T-cell (primary cell): Measurements from ENCODE around the gene TRMT1. TPM values are rescaled to one million over a fixed set of nuclear protein-coding genes. Genes with fewer than 3 reads are reported as not detected.

Source experiments
- ATAC-seq, 4 experiments: fragments of 200-7000 bp in 3 of 4; fragments of 150-1000 bp in 1 of 4; cut with Tn5 transposase; replicated peaks in 1 of 4; 1 replicate in 3 of 4; 2 replicates in 1 of 4; pipeline ENCODE4 v1.10.0; 2021; ENCODE audit warnings: moderate library complexity in 3 of 4, mild to moderate bottlenecking in 2 of 4, moderate number of reproducible peaks in 1 of 4
- CTCF ChIA-PET, 2 donors: fragments of 300-600 bp; sonication (Branson Sonifier 250); formaldehyde crosslinking; loops; one replicate each; lab custom pipeline; 2022; ENCODE audit warnings: antibody characterized with exemption in 2 of 2; lab: Charles Lee
- POLR2A ChIA-PET, 2 donors: fragments of 300-600 bp; sonication (Branson Sonifier 250); formaldehyde crosslinking; loops; one replicate each; lab custom pipeline; 2022; ENCODE audit warnings: antibody characterized with exemption in 2 of 2; lab: Charles Lee
- DNase-seq, 35 experiments: peaks; one replicate each; pipeline versions ENCODE4 v3.0.0 to v3.0.0-alpha.2; 2013 to 2023
- H3K27ac ChIP-seq: one replicate; pipeline ENCODE4 v1.5.1; 2013; ENCODE audit warnings: low read length
- H3K27me3 ChIP-seq, 2 experiments: replicated peaks in 1 of 2; 1 replicate in 1 of 2; 2 replicates in 1 of 2; pipeline versions ENCODE4 v1.6.1 to v1.7.0; 2013; ENCODE audit warnings: low read length in 1 of 2, mixed read lengths in 1 of 2; ENCODE audit not compliant: control insufficient read depth in 2 of 2, insufficient read depth in 2 of 2; ENCODE audit errors: extremely low read depth in 1 of 2
- H3K36me3 ChIP-seq, 2 donors: 1 replicate in 1 of 2; 2 replicates in 1 of 2; pipeline versions ENCODE4 v1.6.1 to v1.7.0; 2013; ENCODE audit warnings: low read length in 1 of 2; ENCODE audit not compliant: control insufficient read depth in 2 of 2, insufficient read depth in 1 of 2; ENCODE audit errors: extremely low read depth in 1 of 2
- H3K4me1 ChIP-seq, 2 experiments: 1 replicate in 1 of 2; 2 replicates in 1 of 2; pipeline versions ENCODE4 v1.6.1 to v1.7.0; 2013; ENCODE audit warnings: low read length in 2 of 2, mixed read lengths in 1 of 2; ENCODE audit not compliant: insufficient read depth in 2 of 2, control insufficient read depth in 1 of 2; ENCODE audit errors: extremely low read depth in 1 of 2
- H3K4me3 ChIP-seq, 2 donors: 1 replicate in 1 of 2; 2 replicates in 1 of 2; pipeline versions ENCODE4 v1.5.1 to v1.7.0; 2013; ENCODE audit warnings: mild to moderate bottlenecking in 2 of 2, low read length in 1 of 2, moderate library complexity in 1 of 2; ENCODE audit not compliant: control insufficient read depth in 1 of 2; ENCODE audit errors: extremely low read depth in 1 of 2
- H3K9me3 ChIP-seq: 2 replicates; pipeline ENCODE4 v1.7.0; 2013
- H3K27ac Mint-ChIP-seq, 2 donors: one replicate each; pipeline ENCODE4 v1.8.0; 2020 to 2021; ENCODE audit warnings: mild to moderate bottlenecking in 2 of 2, mixed read lengths in 2 of 2
- H3K27me3 Mint-ChIP-seq, 2 donors: one replicate each; pipeline ENCODE4 v1.8.0; 2021 to 2022; ENCODE audit warnings: mixed read lengths in 2 of 2
- H3K36me3 Mint-ChIP-seq: one replicate; pipeline ENCODE4 v1.8.0; 2021; ENCODE audit warnings: mixed read lengths
- H3K4me1 Mint-ChIP-seq, 3 donors: one replicate each; pipeline ENCODE4 v1.8.0; 2020 to 2022; ENCODE audit warnings: mixed read lengths in 3 of 3, mild to moderate bottlenecking in 1 of 3
- H3K4me3 Mint-ChIP-seq, 3 donors: one replicate each; pipeline ENCODE4 v1.8.0; 2020 to 2022; ENCODE audit warnings: mild to moderate bottlenecking in 3 of 3, mixed read lengths in 3 of 3, moderate library complexity in 3 of 3
- H3K9me3 Mint-ChIP-seq, 3 donors: one replicate each; pipeline ENCODE4 v1.8.0; 2020 to 2022; ENCODE audit warnings: mixed read lengths in 3 of 3
- WGBS: methylation state at CpG from one replicate; pipeline ENCODE4 v1.1.5; 2013; ENCODE audit warnings: missing lambda C conversion rate; ENCODE audit not compliant: insufficient coverage; 5-methylcytosine and 5-hydroxymethylcytosine counted together
- total RNA-seq, 35 experiments: library from RNA in 6 of 35; stranded (reverse) in 6 of 35; fragments of 120-200 nt in 1 of 35; gene quantifications; one replicate each; pipeline versions ENCODE4 v1.2.1 to v1.2.4 and lab custom pipeline; 2013 to 2026

Gene TRMT1
- total RNA-seq, 5 donors from 2014 or later (not counting 1 experiment from before 2014, with no cell fraction given), result 68.9 to 121 (median 95.6) TPM

DNA sequence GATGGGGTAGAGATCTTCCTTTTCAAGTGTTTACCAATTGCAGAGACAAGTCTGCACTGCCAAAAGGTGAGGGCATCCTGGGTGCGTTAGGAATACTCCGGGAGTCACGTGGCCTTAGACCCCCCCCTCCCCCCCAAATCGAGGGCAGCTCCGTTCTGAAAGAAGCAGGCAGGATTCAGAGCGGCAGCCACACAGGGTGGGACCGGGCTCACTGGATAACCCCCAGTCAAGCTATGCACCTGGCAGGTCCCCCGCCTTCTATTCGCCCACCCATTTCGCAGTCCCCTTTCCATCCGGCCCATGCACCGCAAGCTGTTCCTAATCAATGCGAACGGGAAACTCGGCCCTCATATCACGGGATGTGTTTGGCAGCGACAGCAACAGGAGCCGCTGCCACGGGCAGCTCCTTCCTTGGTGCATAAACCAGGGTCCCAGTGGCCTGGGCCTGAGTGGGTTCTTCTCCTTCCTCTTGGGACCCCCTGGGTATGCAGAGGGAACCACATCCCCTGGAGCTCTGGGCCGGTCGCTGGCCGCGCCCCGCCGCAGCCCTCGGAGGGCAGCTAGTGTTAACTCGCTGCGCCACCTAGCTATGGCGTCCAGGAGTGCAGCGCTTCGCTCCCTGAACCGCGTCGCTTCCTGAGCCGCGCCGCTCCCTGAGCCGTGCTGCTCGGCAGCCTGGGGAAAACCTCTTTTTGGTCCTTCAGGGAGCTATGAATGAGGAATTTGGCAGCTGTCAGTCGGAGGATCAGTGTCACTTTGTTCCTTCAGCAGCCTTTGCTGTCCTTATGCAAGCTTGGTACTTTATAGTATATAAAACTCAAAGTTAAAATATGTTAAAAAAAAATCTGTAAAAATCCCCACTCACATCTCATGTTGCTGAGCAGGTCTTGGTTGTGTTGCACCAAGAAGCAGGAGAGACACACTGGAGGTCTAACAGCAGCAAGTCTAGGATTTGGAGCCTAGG, 55.3 kb downstream of the TRMT1 start:
- Histone ChIP-seq H3K4me1 (peaks cover 0 to 19% of the 10 kb centered on the region in 2 experiments), H3K36me3 (no peaks in the 10 kb centered on the region), H3K27me3 (peaks cover 5 to 71% of the 10 kb centered on the region in 2 experiments), H3K4me3 (peak overlapping the region; percentile 53 to 82), H3K9me3 (no peaks in the 10 kb centered on the region), H3K27ac (no peak overlapping the region)
- Mint-ChIP-seq H3K4me3 (peak overlapping the region; percentile 71 to 81 (median 72)), H3K27ac (no peak overlapping the region), H3K36me3 (no peaks in the 10 kb centered on the region), H3K4me1 (peaks cover 0 to 9% (median 9%) of the 10 kb centered on the region in 3 donors), H3K9me3 (no peaks in the 10 kb centered on the region), H3K27me3 (peaks cover 10 to 23% of the 10 kb centered on the region in 2 donors)
- WGBS, result under 1% methylated on average over 30 of the region's 40 CpGs
- ChIA-PET CTCF (interaction anchor here (0.6 to 2.6 kb wide), 27 partner anchors 8 to 237 kb away, joined by 3 to 32 read pairs (median 5); no protein-coding TSS in a partner anchor), POLR2A (interaction anchor here (0.5 to 0.6 kb wide), 3 partner anchors 85 to 1464 kb away, joined by 3 to 9 read pairs (median 4); no protein-coding TSS in a partner anchor)
- ATAC-seq (peak; percentile 94 to 98 (median 96)), DNase-seq (peak; percentile 23 to 87 (median 67))

DNA sequence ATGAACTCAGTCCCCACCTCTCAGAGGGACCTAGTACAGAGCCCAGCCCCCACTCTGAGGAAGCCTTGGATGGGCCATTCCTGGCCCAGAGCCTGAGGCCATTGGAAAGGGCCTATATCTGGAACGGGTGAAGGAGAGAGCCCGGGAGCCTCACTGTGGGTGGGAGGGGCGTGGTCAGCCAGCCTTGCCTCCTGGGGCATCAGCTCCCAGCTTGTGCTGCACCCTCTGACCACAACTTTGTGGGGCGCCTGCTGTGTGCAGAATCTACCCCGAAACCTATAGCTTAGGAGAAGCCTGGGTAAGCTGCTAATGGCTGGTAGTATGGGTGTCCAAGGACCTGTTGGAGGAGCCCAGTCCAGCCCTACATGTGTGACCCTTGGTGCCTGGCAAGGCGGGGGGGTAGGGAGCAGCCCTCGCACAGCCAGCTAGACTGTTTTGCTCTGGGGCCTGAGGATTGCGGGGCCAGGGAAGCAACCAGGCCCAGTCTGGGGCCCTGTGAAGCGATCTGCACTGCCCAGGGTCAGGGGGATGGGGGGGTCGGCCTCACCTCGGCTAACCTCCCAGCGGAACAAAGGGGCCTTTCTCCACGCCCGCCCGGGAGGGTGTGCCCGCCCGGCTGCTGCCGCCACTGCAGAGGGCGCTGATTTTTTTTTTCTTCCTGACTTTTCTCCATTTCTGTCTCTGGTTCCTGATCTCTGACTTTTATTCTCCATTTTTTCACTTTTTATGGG, 56.1 kb downstream of the TRMT1 start:
- no peak for DNase-seq
- 61% methylated on average over 9 of the region's 19 CpGs for WGBS
- H3K27ac ChIP-seq, result no peak overlapping the region
- ChIA-PET CTCF (interaction anchor here (0.6 to 2.6 kb wide), 18 partner anchors 12 to 141 kb away, joined by 3 to 32 read pairs (median 6); partner anchors contain the start of gene SYCE2 (in 1 of the 2)), POLR2A (no interaction called here)
- Mint-ChIP-seq H3K36me3 (no peaks in the 10 kb centered on the region), H3K4me3 (peak overlapping the region; percentile 71 to 81 (median 72)), H3K27me3 (peaks cover 10 to 23% of the 10 kb centered on the region in 2 donors), H3K9me3 (no peaks in the 10 kb centered on the region), H3K4me1 (peaks cover 0 to 9% (median 9%) of the 10 kb centered on the region in 3 donors), H3K27ac (no peak overlapping the region)
- no peak overlapping the region for H3K4me3 ChIP-seq
- H3K27me3 ChIP-seq, result peaks cover 5 to 73% of the 10 kb centered on the region in 2 experiments
- H3K9me3 ChIP-seq, result no peaks in the 10 kb centered on the region
- H3K36me3 ChIP-seq, result no peaks in the 10 kb centered on the region
- peaks cover 0 to 19% of the 10 kb centered on the region in 2 experiments for H3K4me1 ChIP-seq
- no peak for ATAC-seq

DNA sequence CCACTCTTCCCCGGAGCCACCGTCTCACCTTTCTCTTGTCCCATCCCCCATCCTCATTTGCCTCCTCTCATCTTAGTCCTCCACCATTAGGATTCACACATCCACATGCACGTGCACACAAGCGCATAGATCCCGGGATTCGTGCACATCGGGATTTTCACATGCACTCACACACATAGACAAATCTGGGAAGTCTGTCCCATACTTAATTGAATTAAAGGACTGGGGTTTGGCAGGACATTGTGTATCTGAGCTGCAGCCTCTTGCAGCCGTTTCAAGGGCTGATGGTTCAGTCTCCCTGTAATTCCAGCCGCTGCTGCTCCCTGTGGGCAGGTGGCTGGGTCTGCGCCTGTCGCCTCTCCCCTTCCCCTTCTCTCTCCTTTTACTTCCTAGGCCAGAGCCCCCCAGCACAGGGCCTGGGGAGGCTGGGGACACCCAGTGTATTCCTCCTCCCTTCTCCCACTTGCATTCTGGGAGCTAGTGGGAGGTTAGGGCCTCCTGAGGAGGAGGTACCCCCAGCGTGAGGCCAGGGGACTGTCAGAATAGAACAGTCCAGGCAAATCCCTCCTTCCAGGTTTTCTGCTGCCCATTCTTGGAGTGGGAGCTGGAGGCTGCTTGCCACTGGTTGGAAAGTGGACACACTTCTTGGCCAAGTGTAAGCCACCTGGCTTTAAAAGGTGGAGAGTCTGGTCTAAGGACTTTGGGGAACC, 57.4 kb downstream of the TRMT1 start:
- Histone ChIP-seq H3K27me3 (peaks cover 5 to 71% of the 10 kb centered on the region in 2 experiments), H3K9me3 (no peaks in the 10 kb centered on the region), H3K27ac (no peak overlapping the region), H3K36me3 (no peaks in the 10 kb centered on the region), H3K4me3 (no peak overlapping the region), H3K4me1 (peaks cover 0 to 19% of the 10 kb centered on the region in 2 experiments)
- POLR2A ChIA-PET, result no interaction called here
- Mint-ChIP-seq H3K36me3 (no peaks in the 10 kb centered on the region), H3K27ac (no peak overlapping the region), H3K27me3 (peaks cover 10 to 23% of the 10 kb centered on the region in 2 donors), H3K4me1 (peaks cover 0 to 9% (median 9%) of the 10 kb centered on the region in 3 donors), H3K9me3 (no peaks in the 10 kb centered on the region), H3K4me3 (peak overlapping the region in 2 of 3 donors; percentile 17 to 24)
- WGBS, result 88% methylated on average over 6 of the region's 12 CpGs
- CTCF ChIA-PET, result no interaction called here
- no peak for ATAC-seq
- no peak for DNase-seq

DNA sequence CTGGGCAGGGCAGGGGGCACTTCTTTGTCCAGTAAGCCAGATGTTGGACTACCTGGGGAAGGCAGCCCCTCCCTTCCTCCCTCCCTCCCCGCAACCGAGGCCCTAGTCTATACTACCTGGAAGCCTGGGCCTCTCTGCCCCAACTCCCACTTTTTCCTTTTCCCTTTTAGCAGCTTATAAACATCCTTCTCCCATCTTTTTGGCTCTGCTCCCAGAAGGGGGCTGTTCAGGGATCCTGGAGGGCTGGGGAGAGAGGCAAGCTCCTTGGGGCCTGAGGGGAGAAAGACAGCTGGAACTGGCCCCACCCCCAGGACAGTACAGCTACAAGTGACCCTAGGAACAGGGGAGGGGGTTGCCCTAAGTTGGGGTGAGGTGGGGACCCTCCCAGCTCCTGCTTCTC, 58.8 kb downstream of the TRMT1 start:
- H3K27ac ChIP-seq, result no peak overlapping the region
- POLR2A ChIA-PET, result no interaction called here
- Mint-ChIP-seq H3K9me3 (no peaks in the 10 kb centered on the region), H3K27me3 (peaks cover 5 to 20% of the 10 kb centered on the region in 2 donors), H3K36me3 (no peaks in the 10 kb centered on the region), H3K27ac (no peak overlapping the region), H3K4me1 (peaks cover 0 to 9% (median 9%) of the 10 kb centered on the region in 3 donors), H3K4me3 (no peak overlapping the region)
- no CpG with 5 or more reads among the region's 2 CpGs for WGBS
- no peaks in the 10 kb centered on the region for H3K36me3 ChIP-seq
- peaks cover 0 to 19% of the 10 kb centered on the region in 2 experiments for H3K4me1 ChIP-seq
- CTCF ChIA-PET, result interaction anchor here in 1 of 2 donors (1.3 kb wide), 1 partner anchor 13 kb away, joined by 3 read pairs; no protein-coding TSS in a partner anchor
- H3K9me3 ChIP-seq, result no peaks in the 10 kb centered on the region
- DNase-seq (no peak), ATAC-seq (no peak)
- H3K4me3 ChIP-seq, result no peak overlapping the region
- peaks cover 1 to 71% of the 10 kb centered on the region in 2 experiments for H3K27me3 ChIP-seq

DNA sequence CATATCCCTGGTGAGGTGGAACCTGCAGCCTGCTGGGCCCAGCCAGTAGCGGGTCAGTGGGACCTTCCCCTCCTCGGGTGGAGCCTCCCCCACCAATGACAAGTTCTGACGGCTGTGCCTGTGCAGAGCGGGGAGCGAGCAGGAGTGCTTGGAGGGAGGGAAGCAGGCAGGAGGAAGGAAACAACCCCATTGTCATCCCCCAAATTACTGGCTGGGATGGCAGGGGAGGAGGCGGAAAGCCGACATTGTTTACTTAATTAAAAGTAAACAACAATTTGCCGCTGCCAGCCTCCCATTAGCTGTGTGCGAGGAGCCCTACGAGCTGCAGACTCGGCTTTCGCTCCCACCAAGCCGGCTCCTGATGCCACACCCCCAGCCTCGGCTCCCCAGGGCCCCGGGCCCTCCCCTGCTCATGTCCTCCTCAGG, 59.4 kb downstream of the TRMT1 start:
- H3K27me3 Mint-ChIP-seq, result peaks cover 2 to 18% of the 10 kb centered on the region in 2 donors
- Histone ChIP-seq H3K4me1 (peaks cover 0 to 19% of the 10 kb centered on the region in 2 experiments), H3K9me3 (no peaks in the 10 kb centered on the region), H3K27me3 (peaks cover 0 to 71% of the 10 kb centered on the region in 2 experiments), H3K4me3 (no peak overlapping the region), H3K27ac (no peak overlapping the region), H3K36me3 (no peaks in the 10 kb centered on the region)
- peaks cover under 1 to 9% (median 9%) of the 10 kb centered on the region in 3 donors for H3K4me1 Mint-ChIP-seq
- WGBS, result 90% methylated on average over 2 of the region's 15 CpGs
- DNase-seq (no peak), ATAC-seq (no peak)
- H3K4me3 Mint-ChIP-seq, result no peak overlapping the region
- ChIA-PET CTCF (interaction anchor here in 1 of 2 donors (1.3 kb wide), 1 partner anchor 13 kb away, joined by 3 read pairs; no protein-coding TSS in a partner anchor), POLR2A (no interaction called here)
- no peaks in the 10 kb centered on the region for H3K9me3 Mint-ChIP-seq
- H3K36me3 Mint-ChIP-seq, result no peaks in the 10 kb centered on the region
- no peak overlapping the region for H3K27ac Mint-ChIP-seq
